DMS153 treated with DMSO at 0.1 percent for 48 hours (cell line): Measurements from ENCODE around the gene TRIP12.
"Not testable (repeated sequence)": the region's sequence is repeated elsewhere in the genome, so short reads cannot be mapped to it uniquely, and the experiment has no call there.

Experiments
- DNase-seq: peaks from one replicate; lab custom pipeline; 2025; ENCODE audit not compliant: unreplicated experiment; lab: John Stamatoyannopoulos, UW

The TRIP12 gene

DNA sequence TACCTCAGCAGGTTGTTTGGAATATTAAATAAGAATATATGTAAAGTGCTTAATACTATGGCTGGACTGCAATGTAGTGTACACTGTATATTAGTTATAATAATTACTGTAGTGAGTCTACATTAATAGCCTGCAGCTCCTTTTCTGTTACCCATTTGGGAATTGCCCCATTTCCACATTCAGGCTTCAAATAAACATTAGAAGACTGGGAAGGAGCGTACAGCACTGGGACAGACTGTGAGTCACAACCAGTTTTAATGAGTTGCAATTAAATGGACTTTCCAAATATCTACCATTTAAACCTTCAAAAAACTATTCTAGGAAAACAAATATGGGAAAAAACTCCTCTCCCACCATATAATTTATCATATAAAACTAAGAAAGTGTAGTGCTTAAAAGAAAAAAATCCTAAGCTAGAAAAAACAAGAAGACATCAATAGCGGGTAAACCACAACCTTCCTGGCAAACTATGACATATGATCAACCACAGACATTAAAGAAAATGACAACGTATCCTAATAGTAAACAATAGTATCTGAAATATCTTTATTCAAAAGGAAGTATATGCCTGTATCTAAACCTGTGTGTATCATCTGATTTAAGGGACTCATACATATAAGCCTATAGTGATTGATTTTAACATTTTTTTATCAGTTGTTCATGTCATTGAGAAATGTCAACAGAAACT, 86.1 kb downstream of the TRIP12 start:
- no peak for DNase-seq

DNA sequence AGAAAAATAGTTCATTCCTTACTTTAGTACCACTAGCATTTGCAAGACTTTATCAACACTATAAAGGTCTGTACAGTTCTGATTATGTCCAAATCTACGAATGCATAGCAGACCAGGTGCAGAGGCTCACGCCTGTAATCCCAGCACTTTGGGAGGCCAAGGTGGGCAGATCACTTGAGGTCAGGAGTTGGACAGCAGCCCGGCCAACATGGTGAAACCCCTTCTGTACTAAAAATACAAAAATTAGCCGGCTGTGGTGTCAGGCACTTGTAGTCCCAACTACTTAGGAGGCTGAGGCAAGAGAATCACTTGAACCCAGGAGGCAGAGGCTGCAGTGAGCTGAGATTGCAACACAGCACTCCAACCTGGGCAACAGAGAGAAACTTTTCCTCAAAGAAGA, 87.4 kb downstream of the TRIP12 start:
- not testable (repeated sequence) for DNase-seq

DNA sequence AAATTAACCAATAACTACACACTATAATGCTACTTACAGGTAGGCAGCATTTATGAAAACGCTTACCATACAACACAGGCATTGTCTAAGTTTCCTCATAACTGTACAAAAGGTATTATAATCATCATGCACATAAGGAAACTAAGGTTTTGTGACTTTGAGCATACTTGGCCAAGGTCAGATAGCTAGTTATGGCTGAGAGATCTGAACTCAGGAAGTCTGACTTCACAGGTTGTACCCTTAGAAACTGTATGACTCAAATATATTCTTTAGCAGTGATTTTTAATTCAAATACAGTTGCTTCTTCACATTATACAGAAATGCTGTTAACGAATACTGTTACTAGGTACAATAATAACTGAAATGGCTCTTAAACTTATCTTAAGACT, 89.3 kb downstream of the TRIP12 start:
- no peak for DNase-seq

DNA sequence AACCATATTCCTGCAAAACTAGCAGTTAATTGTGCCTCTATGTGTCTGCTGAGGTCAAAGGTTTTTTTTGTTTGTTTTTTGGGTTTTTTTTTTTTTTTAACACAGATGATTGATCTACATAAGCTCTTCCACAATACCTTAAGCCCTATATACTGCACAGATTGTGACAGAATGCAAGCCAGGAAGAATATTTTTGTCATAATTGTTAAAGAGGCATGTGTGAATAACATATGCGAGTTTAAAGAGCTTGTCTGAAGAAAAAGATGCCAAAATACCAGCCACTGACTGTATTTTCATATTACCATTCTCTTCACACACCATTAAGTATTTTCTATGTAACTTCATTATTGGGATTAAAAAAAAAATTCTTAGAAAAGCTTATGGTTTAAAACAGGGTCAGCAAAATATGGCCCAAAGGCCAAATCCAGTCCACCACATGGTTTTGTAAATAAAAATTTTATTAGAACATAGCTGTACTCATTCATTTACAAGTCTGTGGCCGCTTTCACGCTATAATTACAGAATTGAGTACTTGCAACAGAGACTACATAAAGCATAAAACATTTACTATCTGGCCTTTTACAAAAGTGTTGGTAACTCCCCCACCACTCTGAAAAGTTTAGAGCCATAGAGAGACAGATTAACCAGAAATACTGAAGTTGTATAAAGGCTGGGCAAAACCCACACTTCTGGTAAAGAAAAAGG, 89.9 kb downstream of the TRIP12 start:
- DNase-seq, result no peak

DNA sequence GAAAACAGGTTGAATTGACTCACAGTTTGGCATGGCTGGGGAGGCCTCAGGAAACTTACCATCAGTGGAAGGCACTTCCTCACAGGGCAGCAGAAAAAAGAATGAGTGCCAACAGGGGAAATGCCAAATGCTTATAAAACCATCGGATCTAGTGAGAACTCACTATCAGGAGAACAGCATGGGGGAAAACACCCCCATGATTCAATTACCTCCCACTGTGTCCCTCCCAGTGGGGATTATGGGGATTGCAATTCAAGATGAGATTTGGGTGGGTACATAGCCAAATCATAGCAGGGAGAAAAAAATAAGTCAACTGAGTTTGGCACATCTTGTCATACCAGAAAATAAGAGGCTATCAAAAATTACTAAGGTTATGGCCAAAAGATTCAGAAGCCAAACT, 96.3 kb downstream of the TRIP12 start:
- no peak for DNase-seq

DNA sequence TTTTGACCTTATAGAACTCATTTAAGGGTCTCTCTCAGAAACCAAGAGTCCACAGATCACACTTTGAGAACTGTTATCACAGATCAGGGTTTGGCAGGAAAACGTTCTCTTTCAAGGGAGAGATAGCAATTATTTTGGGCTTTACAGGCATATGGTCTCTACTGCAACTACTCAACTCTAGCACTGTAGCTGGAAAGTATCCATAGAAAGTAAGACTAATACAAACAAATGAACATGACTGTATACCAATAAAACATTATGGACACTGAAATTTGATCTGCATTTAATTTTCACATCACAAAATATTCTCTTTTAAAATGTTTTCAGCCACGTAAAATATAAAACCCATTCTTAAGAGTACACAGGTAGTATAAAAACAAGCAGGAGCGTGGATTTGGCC, 100.5 kb downstream of the TRIP12 start:
- no peak for DNase-seq

DNA sequence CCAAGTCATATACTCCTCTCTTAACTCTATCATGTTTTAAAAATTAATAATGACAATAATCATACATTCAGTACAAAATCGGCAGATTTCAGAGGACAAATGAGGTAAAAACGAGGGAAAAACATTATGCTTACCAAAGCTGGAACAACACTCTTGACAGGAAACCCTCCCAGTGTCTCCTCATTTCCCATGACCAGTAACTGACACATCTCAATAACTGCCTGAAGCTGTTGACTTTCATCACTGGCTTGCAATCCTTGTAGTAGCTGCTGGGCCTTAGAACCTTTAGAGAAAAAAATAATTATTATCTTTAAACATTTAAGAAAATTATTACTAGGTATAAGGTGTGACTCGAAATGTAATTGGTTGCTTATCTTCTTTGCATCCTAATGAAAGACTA, 103.6 kb downstream of the TRIP12 start:
- no peak for DNase-seq

DNA sequence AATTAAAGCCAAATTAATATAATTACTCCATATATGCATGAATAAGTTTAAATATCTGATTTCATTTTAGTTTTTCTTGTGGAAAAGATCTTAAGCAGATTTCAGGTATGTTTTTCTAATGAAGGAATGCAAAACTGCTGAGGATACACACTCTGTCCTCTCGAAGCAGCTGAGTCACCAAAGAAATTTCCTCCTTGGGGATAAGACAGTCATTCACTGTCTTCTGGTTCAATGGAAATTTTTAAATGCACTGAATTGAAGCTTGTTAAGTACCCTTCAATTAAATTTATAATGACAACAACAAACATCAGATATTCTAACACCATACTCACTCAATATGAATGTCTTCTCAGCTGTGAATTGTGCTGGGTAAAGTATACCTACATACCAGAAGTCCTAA, 106.0 kb downstream of the TRIP12 start:
- DNase-seq, result no peak

DNA sequence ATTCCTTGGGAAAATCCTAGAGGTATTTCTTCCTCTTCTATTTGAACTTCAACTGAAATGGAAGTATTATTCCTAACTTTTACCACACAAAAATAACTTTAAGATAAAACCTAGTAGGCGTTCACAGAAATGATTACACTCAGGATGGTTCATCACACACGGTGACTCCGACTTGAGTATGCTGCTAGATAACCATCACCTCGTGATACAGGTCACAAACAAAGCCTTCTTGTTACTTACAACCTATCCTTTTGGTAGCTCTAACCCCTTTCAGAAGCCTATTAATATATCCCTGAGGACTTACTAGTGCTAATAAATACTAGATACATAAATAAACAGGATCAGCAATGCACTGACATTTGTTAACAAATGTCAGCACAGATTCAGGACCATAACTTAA, 106.5 kb downstream of the TRIP12 start:
- no peak for DNase-seq

DNA sequence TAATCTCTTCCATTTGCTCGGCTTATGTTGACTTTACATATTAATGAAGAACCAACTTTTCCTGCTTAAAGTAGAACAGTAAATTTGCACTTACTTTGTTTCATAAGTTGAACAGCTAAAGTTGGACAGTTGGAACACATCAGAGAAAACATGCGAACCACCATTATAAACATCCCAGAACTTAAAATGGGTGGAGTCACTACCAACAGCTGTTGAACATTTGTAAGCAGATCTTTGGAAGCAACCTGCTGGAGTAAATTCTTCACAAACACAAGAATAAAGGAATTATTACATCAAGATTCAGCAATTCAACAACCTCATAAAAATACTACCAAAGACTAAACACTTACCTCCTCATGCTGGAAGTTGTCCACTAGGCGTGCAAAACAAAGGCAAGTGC, 111.0 kb downstream of the TRIP12 start:
- DNase-seq, result no peak

DNA sequence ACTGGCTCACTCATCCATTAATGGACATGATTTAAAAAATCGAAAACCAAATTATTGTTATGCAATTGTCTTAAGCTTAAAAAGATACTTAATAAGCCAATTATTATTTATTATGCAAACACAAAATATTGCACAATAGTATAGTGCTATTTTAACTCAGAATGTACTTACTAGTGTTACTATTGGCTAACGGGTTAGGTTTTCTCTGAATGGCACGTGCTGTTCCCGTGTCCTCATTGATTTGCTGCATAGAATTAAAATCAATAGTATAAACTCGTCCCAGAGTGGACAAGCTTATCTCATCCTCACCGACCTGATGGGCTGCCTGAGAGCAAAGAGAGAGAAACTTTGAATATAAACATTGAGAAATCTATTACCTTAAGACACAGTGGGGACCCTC, 116.2 kb downstream of the TRIP12 start:
- no peak for DNase-seq

DNA sequence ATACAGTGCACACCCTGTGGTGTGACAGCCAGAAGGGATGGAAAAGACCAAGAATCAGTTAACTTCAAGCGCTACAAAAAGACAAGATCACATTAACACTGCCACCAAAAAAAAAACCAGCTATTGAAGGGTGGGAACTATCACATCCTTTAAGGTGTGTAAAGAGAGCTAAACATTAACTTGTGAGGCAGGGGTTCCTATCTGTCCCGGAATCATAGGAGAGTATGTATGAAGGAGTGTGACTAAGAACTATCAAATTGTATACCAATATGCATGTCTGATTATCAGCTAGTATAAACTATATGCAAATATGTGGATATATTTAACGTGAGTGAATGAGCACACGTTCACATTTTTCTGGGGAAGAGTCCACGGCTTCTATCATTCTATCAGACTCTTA, 119.0 kb downstream of the TRIP12 start:
- no peak for DNase-seq

DNA sequence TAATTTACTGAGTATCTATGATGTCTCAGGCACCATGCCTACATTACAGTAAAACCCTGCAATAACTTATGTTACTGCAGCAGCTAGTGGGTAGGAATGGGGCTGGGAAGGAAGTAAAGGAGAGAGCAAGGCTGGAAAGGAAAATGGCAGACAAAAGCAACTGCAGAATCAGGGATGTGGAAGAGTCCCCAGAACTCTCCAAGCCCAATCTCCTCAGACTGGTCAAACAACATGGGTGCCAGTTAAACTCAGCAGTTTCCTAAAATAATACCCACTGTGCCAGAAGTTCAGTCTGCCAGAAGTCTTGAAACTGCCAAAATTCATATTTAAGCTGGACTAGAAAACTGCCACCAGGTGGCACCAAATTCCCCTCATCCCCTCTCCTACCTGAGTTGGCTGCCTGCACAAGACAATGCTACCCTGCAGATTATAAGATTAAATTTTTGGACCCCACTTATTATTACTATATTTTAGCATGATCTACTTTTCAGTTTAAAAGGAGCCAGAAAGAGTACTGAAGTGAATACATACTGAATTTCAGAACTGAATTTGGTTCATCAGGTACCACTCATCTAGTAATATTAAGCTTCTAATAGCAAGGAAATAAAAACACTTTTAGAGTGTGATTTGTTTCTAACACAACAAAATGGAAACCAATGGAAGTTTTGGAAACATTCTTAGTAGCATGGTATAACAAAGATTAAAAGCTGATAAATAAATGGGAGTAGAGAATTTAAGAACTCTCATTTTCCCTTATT, 120.6 kb downstream of the TRIP12 start:
- peak; percentile 51 for DNase-seq

DNA sequence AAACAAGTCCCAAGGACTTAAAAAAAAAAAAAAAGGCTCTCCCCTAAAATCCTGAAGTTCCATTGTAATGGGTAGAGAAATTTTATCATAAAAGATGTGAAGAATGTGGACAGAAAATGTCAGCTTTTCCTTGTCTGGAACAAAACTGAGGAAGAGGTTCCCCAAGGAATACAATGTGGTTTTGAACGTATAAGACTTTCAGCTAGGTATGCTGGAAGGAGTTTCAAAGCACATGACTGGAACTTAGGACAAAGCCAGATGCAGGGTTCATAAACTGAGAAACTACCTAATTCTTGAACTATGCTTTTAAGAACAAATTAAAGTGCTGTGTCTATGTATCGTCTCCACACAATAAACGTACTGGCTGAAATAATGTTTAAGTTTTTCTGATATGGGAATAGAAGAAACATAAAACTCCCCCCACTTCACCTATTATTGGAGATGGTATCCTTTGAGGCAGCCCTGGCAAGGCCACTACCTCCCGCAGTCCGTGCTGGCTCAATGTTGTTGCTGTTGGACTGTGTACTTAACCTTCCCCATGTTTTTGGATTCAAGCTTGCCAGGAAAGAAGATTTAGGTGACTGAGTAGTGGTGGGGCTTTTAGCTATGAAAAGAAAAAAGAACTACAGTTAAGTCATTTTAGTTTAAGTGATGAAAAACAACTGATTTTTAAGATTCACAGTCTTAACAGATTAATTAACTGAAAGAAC, 123.2 kb downstream of the TRIP12 start:
- no peak for DNase-seq

DNA sequence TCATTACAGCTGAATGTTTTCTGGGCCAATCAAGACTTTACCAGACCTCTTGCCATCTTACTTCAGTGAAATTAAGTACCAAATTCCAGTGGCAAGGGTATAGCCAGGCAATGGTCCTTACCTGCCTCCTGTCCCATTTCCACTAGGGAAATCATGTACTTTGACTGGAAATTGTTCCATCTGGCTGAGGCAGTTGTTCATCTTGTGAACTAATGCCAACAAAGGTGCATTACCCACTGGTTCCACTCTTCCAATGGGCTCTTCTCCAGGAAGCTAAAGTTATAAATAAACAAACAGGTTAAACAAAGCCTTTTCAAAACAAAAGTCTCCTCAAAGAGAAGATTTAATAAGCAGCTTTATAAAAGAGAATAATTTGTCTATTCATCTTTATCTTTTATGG, 126.8 kb downstream of the TRIP12 start:
- DNase-seq, result no peak

DNA sequence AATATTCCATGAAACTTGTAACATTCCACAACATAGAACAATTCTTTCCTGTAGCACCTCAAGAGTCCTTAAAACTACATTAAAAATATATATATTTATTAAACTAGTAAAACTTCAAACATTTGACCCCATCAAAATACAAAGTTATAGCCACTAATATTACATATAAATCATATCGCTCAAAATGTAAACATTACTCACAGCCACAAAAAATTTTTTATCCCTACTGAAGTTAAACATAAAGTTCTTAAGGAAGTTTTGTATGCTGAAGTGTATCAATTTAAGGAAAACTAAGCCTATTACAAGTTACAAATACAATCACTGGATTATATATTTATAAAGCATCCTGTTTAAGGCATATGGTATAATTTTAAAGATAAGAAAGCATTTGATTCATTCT, 127.2 kb downstream of the TRIP12 start:
- DNase-seq, result no peak

DNA sequence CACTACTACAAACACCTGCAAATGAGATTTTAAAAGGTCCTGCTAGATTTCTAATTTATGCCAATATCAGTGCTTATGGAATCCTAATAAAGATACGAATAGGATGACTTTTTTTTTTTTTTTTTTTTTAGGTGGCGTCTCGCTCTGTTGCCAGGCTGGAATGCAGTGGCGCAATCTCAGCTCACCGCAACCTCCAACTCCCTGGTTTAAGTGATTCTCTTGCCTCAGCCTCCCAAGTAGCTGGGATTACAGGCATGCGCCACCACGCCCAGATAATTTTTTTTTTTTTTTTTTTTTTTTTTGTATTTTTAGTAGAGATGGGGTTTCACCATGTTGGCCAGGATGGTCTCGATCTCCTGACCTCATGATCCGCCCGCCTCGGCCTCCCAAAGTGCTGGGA, 135.5 kb downstream of the TRIP12 start:
- not testable (repeated sequence) for DNase-seq

DNA sequence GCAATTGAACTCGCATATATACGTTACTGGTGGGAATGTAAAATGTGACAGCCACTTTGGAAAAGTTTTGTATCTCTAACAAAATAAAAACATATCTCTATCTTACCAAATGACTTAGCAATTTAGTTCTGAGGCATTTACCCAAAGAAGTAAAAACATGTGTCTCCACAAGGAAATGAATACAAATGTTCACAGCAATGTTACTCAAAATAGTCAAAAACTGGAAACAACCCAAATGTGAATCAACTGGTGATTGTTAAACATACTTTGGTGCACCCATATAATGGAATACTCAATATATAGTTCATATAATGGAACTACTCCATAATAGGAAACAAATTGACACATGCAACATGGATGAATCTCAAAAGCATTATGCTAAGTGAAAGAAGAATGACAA, 137.0 kb downstream of the TRIP12 start:
- DNase-seq, result no peak

DNA sequence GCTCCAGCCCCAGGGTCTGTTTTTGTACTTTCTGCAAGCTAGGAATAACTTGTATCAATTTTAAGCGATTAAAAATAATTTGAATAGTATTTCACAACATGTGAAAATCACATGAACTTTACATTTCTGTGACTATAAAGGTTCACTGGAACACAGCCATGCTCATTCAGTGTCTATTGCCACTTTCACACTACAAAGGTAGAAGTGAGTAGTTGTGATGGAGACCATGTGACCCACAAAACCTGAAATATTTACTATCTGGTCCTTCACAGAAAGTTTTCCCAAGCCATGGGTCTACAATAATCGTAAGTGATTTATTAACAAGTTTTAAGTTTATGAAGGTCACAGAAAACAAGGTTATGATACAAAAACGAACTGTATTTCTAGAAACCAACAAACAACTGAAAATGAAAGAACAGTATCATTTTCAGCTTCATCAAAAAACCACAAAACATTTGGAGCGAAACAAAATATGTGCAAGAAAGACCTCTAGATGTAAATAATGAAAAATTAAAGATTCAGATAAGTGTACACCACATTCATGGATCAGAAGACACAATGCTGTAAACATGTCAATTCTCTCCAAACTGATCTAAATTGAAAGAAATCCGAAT, 138.6 kb downstream of the TRIP12 start:
- no peak for DNase-seq

DNA sequence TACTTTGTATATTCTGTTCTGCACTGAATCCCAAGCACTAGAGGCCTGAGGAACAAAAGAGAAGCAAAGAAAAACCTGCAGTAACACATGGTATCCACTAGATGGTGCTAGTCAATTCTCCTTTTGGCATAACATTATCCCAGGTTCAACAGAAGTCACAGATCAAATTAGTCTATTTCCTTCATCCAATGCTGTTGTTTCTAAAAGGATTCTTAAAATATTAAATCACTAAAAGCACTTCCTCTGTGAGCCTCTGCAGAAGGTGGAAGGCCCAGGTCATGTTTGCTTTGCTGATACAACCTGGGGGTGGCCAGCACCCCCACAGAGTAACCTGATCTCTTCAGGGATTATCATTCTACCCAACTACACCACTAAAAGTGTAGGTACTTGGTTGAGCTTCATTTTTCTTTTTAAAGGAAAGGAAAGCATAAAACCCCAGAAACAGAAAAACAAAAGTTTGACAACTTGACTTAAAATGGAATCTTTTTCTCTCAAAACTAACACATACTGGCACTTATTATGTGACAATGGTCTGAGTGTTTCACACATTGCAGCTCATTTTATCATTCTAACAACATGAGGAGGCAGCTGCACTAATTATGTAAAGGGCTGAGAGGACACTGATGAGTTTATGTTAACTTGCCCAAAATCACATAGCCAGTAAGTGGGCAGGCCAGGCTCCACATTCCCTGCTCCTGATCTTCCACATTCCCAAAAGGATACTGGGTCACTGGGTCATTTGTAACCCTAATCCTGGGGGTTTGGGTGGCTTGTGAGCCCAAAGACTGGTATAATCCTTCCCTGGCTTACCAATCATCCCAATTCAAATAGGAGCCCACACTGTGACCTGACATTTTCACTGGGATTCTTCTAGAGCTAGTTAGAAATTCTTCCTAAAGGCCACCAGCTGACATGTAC, 140.7 kb downstream of the TRIP12 start:
- peak; percentile 66 for DNase-seq
